HG03196 (cell line): ENCODE measurements around the gene BMP7.

ENCODE experiments used
- ATAC-seq: cut with Tn5 transposase; IDR thresholded peaks from one replicate; pipeline ENCODE4 v1.9.1; 2021; ENCODE audit not compliant: unreplicated experiment

The BMP7 gene

GRCh38 chr20:57177636-57178280 is 88.7 kb downstream of the BMP7 start:
- ATAC-seq: no peak

GRCh38 chr20:57176842-57177241 is 89.6 kb downstream of the BMP7 start:
- no peak for ATAC-seq

DNA sequence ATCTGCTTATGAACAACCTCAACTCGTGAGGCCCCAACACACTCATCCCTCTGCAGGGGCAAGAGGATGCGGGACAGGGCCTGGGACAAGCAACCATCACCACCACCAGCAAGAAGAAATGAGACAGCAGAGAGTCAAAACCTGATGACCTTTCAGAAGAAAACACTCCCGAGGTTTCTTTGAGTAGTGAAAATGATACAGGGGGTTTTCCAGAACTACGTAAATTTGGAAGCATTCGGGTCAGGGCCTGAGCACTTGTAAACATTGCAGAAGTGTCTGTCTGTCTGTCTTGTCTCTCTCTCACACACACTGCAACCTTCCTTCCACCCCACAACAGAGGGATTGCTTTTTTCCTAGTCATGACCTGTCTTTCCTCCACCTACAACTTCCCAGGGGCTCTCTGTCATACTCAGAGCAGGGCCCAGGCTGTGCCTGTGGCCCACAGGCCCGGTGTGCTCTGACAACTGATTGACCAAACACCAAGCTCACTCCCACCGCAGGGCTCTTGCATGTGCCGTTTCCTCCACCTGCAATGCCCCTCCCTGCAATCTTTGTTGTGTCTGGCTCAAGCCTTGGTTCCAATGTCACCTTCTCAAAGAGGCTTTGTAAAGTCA is 90.9 kb downstream of the BMP7 start:
- no peak for ATAC-seq

DNA sequence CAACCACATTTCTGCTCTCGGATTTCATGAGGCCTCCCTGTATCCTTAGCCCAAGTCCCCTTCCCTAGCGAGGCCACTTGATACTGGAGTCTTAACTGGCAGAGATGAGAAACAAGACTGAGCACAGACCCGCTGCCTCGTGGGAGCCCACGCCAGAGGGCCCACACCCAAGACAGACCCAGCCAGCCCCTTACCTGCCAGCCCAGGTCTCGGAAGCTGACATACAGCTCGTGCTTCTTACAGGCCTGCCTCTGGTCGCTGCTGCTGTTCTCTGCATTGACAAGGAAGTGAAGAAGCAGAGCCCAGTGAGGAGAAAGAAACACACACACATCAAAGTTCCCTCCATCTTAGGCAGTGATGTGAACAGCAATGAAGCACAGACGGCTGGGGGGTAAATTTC is 91.7 kb downstream of the BMP7 start:
- no peak for ATAC-seq

DNA sequence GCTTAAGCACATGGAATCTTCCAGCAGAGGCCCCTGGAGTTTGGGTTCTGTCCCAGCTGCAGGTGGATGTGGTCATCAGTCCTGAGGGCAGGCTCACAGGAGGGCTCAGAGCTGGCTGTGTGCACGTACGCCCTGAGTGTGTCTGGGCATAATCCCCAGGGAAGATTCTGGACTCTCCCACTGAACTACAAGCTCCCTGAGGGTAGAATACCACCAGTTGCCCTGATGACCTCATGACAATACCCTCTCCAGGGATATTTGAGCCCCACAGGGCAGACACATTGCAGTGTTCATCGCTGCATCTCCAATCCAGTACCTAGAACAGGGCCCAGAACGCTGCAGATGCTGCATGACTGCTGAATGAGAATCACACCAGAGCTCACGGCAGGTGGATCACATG is 92.5 kb downstream of the BMP7 start:
- ATAC-seq: no peak

GRCh38 chr20:57173041-57173440 is 93.4 kb downstream of the BMP7 start:
- ATAC-seq: no peak

GRCh38 chr20:57170343-57170742 is 96.1 kb downstream of the BMP7 start:
- ATAC-seq: no peak

- no peak for ATAC-seq
Observed at GRCh38 chr20:57169162-57169561, 97.3 kb downstream of the BMP7 start.

DNA sequence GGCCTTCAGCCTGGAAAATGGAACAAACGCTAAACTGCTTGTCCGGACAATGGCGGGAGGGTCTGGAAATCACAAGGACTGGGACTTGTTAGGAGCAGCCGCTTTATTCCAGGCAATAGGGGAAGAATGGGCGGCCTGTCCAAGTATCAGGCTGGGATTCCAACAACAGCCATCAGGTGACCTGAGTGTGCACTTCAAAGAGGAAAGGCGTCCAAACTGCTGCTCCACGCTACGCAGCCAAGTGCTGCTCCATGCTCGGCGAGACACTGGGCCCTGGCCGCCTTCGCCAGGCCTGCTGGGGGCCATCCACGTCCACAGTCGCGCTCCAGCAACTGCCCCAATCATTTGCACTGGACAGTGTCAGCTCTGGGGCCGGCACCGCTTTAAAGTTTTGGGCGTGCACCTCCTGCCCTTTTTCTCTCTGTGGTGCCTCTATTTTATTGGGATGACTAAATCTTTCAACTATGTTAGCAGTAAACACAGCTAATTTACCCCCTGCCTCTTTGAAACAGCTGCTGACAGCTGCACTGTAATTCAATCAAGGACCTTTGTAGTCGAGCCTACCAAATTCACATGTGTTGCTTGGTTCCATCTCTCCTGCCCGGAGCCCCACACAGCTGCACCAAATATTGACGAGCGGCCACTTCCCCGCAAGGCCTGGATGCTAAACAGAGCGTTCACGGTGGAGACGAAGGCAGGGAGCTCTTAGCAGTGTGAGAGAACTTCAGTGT is 98.3 kb downstream of the BMP7 start:
- no peak for ATAC-seq

DNA sequence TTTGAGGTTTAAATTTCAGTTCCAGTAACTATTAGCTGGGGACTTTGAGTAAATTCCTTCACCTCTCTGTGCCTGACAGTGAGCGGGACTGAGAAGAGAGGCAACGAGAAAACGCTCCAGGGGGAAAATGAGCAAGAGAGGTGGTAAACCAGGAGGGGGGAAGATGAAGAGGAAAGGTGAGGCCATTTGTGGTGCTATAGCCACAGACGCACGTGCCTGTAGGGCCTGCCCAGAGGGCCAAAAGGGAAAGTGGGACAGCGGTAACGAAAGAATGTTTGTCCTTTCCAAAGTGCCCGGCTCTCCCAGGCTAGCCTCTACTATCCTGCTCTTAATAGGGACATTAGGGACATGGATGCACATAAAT is 99.2 kb downstream of the BMP7 start:
- ATAC-seq: no peak

DNA sequence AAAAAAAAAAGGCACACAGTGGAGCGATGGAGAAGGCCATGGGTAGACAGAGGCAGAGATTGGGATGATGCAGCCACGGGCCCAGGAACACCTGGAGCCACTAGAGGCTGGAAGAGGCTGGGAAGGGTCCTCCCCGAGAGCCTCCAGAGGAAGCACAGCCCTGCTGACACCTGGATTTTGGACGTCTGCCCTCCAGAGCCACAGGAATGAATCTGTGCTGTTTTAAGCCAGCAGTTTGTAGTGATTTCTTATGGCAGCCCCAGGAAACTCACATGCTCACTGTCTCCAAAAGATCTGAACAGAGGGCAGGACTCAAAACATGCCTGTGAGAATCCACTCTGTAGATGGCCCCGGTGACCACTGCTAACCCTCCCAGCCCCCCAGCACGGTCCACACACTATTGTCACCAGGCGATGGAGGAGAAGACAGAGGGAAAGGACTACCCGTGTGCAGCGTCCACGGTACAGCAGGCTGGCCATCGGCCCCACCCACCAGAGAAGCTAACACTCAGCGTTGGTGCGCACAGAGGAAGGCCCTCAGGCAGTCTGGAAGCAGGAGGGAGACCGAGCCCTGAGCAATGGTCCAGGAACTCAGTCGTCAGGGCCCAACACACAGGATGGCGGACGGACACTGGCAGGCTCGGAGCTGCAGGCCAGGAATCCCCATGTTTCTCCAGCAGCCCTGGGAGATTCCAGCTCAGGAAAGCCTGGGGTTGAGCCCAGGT is 99.7 kb downstream of the BMP7 start:
- no peak for ATAC-seq

DNA sequence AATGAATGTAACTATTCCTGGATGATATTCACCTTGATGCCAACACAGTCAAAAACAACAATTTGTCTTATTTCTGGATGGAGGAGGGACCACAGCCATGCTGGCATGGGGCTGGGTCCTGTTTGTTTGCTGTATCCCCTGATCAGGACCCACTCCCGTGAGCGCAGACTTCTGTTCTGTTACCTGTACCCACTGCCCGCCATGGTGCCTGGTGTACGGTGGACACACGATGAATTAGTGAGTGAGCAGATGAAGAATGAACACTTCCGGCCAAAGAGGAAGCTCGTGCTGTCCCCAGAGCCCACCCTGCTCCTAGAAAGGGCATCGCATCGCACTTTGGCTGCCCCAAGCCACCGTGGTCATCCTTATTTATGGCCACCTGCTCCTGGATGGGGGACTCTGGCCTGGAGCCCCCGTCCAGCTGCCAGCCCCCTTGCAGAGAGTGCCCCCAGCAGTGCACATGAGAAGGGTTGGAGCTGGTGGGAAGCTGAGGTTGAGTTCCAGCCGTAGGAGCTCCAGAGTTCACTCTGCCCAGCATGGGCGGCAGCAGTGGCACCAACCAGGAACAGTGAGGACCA is 100.9 kb downstream of the BMP7 start:
- ATAC-seq: no peak

GRCh38 chr20:57164872-57165271 is 101.6 kb downstream of the BMP7 start:
- ATAC-seq: no peak

DNA sequence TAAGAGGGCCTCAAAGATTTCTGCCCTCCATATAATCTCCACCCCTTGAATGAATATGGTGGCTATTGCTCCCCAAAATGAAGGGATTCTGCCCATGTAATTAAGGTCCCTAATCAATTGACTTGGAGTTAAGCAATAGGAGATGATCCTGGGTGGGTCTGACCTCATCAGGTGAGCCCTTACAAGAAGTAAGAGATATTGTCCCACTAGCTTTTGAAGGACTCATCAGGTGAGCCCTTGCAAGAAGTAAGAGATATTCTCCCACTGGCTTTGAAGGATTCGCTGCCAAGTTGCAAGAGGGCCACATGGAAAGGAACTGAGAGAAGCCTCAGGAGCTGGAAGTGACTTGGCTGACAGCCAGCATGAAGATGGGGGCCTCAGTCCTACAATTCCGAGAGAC is 103.4 kb downstream of the BMP7 start:
- no peak for ATAC-seq

DNA sequence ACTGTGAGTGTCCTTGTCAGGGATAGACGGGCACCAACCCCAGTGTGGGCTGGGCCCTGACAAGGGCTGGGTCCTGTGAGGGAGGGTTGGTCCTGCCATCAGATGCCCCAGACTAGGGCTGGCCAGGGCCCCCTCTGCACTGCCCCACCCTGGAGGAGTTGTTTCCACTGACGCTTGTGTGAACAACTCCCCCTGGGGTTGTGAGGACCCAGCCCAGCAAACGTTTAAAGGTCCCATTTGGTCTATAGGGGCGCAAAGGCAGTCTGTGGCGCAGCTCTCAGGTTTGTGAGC is 104.1 kb downstream of the BMP7 start:
- no peak for ATAC-seq

GRCh38 chr20:57161478-57162361 is 104.7 kb downstream of the BMP7 start:
- no peak for ATAC-seq

GRCh38 chr20:57160985-57161384 is 105.5 kb downstream of the BMP7 start:
- ATAC-seq: no peak

GRCh38 chr20:57159945-57160610 is 106.4 kb downstream of the BMP7 start:
- no peak for ATAC-seq

GRCh38 chr20:57159193-57159851 is 107.1 kb downstream of the BMP7 start:
- no peak for ATAC-seq

- ATAC-seq: no peak
Observed at GRCh38 chr20:57158474-57158873, 108.0 kb downstream of the BMP7 start.
